OCI-LY7 (cell line): ENCODE results near the gene GNG12.

Experiments used
- CTCF ChIP-seq: fragments of 200-600 bp; sonication (generic); conservative IDR thresholded peaks from 2 replicates; pipeline ENCODE4 v1.5.1; 2014; ENCODE audit warnings: mild to moderate bottlenecking, antibody characterized with exemption, low read length, moderate library complexity, mixed read lengths
- EZH2phosphoT487 ChIP-seq: fragments of 200-600 bp; sonication (generic); IDR thresholded peaks from 2 replicates; pipeline ENCODE4 v1.6.1; 2018; ENCODE audit warnings: low read depth, borderline replicate concordance, mild to moderate bottlenecking, mixed run types, antibody characterized with exemption, low read length, moderate library complexity, mixed read lengths

- no peak for TF ChIP-seq CTCF
- no peak for TF ChIP-seq EZH2phosphoT487
These were observed 59.8 kb downstream of the GNG12 start for GRCh38 chr1:67773462-67773861.
